ENCODE results near the gene LRFN2.

Gene LRFN2

GRCh38 chr6:40377173-40377806 is 209.9 kb downstream of the LRFN2 start:
- no peak for DNase-seq (ENCODE audit: low spot score)

GRCh38 chr6:40376113-40376650 is 211.0 kb downstream of the LRFN2 start:
- DNase-seq (ENCODE audit: low spot score): no peak

GRCh38 chr6:40373267-40373666 is 213.9 kb downstream of the LRFN2 start:
- DNase-seq (ENCODE audit: low spot score): no peak

- DNase-seq (ENCODE audit: low spot score): no peak
These were observed 215.5 kb downstream of the LRFN2 start for GRCh38 chr6:40371621-40372020.

- DNase-seq (ENCODE audit: low spot score): no peak
These were observed 216.1 kb downstream of the LRFN2 start for GRCh38 chr6:40371095-40371494.

- DNase-seq (ENCODE audit: low spot score): no peak
These were observed 217.3 kb downstream of the LRFN2 start for GRCh38 chr6:40369891-40370290.

GRCh38 chr6:40369042-40369441 is 218.1 kb downstream of the LRFN2 start:
- DNase-seq (ENCODE audit: low spot score): no peak

- no peak for DNase-seq (ENCODE audit: low spot score)
These were observed 224.3 kb downstream of the LRFN2 start for GRCh38 chr6:40362859-40363258.

GRCh38 chr6:40359808-40360207 is 227.4 kb downstream of the LRFN2 start:
- DNase-seq (ENCODE audit: low spot score): no peak

GRCh38 chr6:40358473-40359460 is 228.4 kb downstream of the LRFN2 start:
- DNase-seq (ENCODE audit: low spot score): no peak

- no peak for DNase-seq (ENCODE audit: low spot score)
These were observed 230.8 kb downstream of the LRFN2 start for GRCh38 chr6:40356242-40356910.

GRCh38 chr6:40355532-40355931 is 231.6 kb downstream of the LRFN2 start:
- DNase-seq (ENCODE audit: low spot score): no peak

- no peak for DNase-seq (ENCODE audit: low spot score)
These were observed 232.1 kb downstream of the LRFN2 start for GRCh38 chr6:40355066-40355465.

GRCh38 chr6:40353967-40354452 is 233.2 kb downstream of the LRFN2 start:
- no peak for DNase-seq (ENCODE audit: low spot score)

- DNase-seq (ENCODE audit: low spot score): no peak
These were observed 233.8 kb downstream of the LRFN2 start for GRCh38 chr6:40353197-40353966.

- no peak for DNase-seq (ENCODE audit: low spot score)
These were observed 234.5 kb downstream of the LRFN2 start for GRCh38 chr6:40352527-40353170.

- no peak for DNase-seq (ENCODE audit: low spot score)
These were observed 235.2 kb downstream of the LRFN2 start for GRCh38 chr6:40352006-40352405.

GRCh38 chr6:40350747-40351217 is 236.4 kb downstream of the LRFN2 start:
- DNase-seq (ENCODE audit: low spot score): no peak

- no peak for DNase-seq (ENCODE audit: low spot score)
These were observed 237.0 kb downstream of the LRFN2 start for GRCh38 chr6:40349901-40350746.
